ENCODE measurements around the gene MED26.

The MED26 gene

GRCh38 chr19:16586477-16586871 is 41.5 kb downstream of the MED26 start:
- H3K4me1 Mint-ChIP-seq, result peaks cover 89% of the 10 kb centered on the region
- H3K27ac Mint-ChIP-seq, result peak overlapping the region; percentile 97
- peak overlapping the region; percentile 75 for H3K4me3 Mint-ChIP-seq
- H3K27me3 Mint-ChIP-seq, result no peaks in the 10 kb centered on the region
- H3K9me3 Mint-ChIP-seq, result no peaks in the 10 kb centered on the region
- CTCF ChIA-PET, result interaction anchor here (2.2 kb wide), 1 partner anchor 13 kb away, joined by 8 read pairs; the partner anchor contains the start of gene SLC35E1
- H3K36me3 Mint-ChIP-seq, result peaks cover 4% of the 10 kb centered on the region
- DNase-seq, result no peak

- Mint-ChIP-seq H3K27ac (peak overlapping the region; percentile 97), H3K27me3 (no peaks in the 10 kb centered on the region), H3K36me3 (peaks cover 4% of the 10 kb centered on the region), H3K9me3 (no peaks in the 10 kb centered on the region), H3K4me1 (peaks cover 87% of the 10 kb centered on the region), H3K4me3 (peak overlapping the region; percentile 73)
- no peak for DNase-seq
- CTCF ChIA-PET, result interaction anchor here (1.7 kb wide), 1 partner anchor 16 kb away, joined by 3 read pairs; no protein-coding TSS in a partner anchor
Observed at GRCh38 chr19:16585808-16586476, 42.1 kb downstream of the MED26 start.

GRCh38 chr19:16585094-16585801 is 42.8 kb downstream of the MED26 start:
- no peak for DNase-seq
- Mint-ChIP-seq H3K27ac (peak overlapping the region; percentile 97), H3K27me3 (no peaks in the 10 kb centered on the region), H3K36me3 (peaks cover 4% of the 10 kb centered on the region), H3K9me3 (no peaks in the 10 kb centered on the region), H3K4me1 (peaks cover 85% of the 10 kb centered on the region), H3K4me3 (peak overlapping the region; percentile 73)
- CTCF ChIA-PET, result interaction anchor here (1.2 to 1.7 kb wide), 4 partner anchors 12 to 23 kb away, joined by 3 to 11 read pairs (median 5); no protein-coding TSS in a partner anchor

GRCh38 chr19:16584248-16585093 is 43.5 kb downstream of the MED26 start:
- CTCF ChIA-PET, result interaction anchor here (1.2 to 1.7 kb wide), 5 partner anchors 9 to 23 kb away, joined by 3 to 11 read pairs (median 3); no protein-coding TSS in a partner anchor

GRCh38 chr19:16582486-16583261 is 45.3 kb downstream of the MED26 start:
- Mint-ChIP-seq H3K27me3 (no peaks in the 10 kb centered on the region), H3K27ac (peak overlapping the region; percentile 97), H3K4me1 (peaks cover 67% of the 10 kb centered on the region), H3K36me3 (peaks cover 16% of the 10 kb centered on the region), H3K9me3 (no peaks in the 10 kb centered on the region), H3K4me3 (no peak overlapping the region)
- DNase-seq, result no peak
- CTCF ChIA-PET, result interaction anchor here (0.8 to 1.5 kb wide), 2 partner anchors 9 to 54 kb away, joined by 3 to 6 read pairs; no protein-coding TSS in a partner anchor

More at GRCh38 chr19:16584248-16585093, 43.5 kb downstream of the MED26 start:
- Mint-ChIP-seq H3K4me1 (peaks cover 82% of the 10 kb centered on the region), H3K27ac (peak overlapping the region; percentile 97), H3K4me3 (peak overlapping the region; percentile 73), H3K9me3 (no peaks in the 10 kb centered on the region), H3K27me3 (no peaks in the 10 kb centered on the region), H3K36me3 (peaks cover 11% of the 10 kb centered on the region)
- peak; percentile 96 for DNase-seq

GRCh38 chr19:16581971-16582343 is 46.0 kb downstream of the MED26 start:
- DNase-seq, result no peak
- Mint-ChIP-seq H3K4me1 (peaks cover 60% of the 10 kb centered on the region), H3K27me3 (no peaks in the 10 kb centered on the region), H3K27ac (peak overlapping the region; percentile 97), H3K4me3 (no peak overlapping the region), H3K9me3 (no peaks in the 10 kb centered on the region), H3K36me3 (peaks cover 18% of the 10 kb centered on the region)
- CTCF ChIA-PET, result interaction anchor here (1.5 kb wide), 1 partner anchor 8 kb away, joined by 6 read pairs; no protein-coding TSS in a partner anchor

GRCh38 chr19:16581145-16581970 is 46.6 kb downstream of the MED26 start:
- Mint-ChIP-seq H3K4me1 (peaks cover 54% of the 10 kb centered on the region), H3K4me3 (no peak overlapping the region), H3K9me3 (no peaks in the 10 kb centered on the region), H3K27me3 (no peaks in the 10 kb centered on the region), H3K36me3 (peaks cover 20% of the 10 kb centered on the region), H3K27ac (peak overlapping the region; percentile 97)
- CTCF ChIA-PET, result interaction anchor here (1.5 kb wide), 1 partner anchor 8 kb away, joined by 6 read pairs; no protein-coding TSS in a partner anchor
- no peak for DNase-seq

GRCh38 chr19:16579381-16579780 is 48.6 kb downstream of the MED26 start:
- H3K36me3 Mint-ChIP-seq, result peaks cover 25% of the 10 kb centered on the region
- DNase-seq, result no peak
- peaks cover 47% of the 10 kb centered on the region for H3K4me1 Mint-ChIP-seq
- no peaks in the 10 kb centered on the region for H3K27me3 Mint-ChIP-seq
- CTCF ChIA-PET, result no interaction called here
- peak overlapping the region; percentile 52 for H3K27ac Mint-ChIP-seq
- no peaks in the 10 kb centered on the region for H3K9me3 Mint-ChIP-seq
- H3K4me3 Mint-ChIP-seq, result no peak overlapping the region

- H3K27me3 Mint-ChIP-seq, result no peaks in the 10 kb centered on the region
- DNase-seq, result no peak
- H3K27ac Mint-ChIP-seq, result no peak overlapping the region
- H3K9me3 Mint-ChIP-seq, result no peaks in the 10 kb centered on the region
- CTCF ChIA-PET, result no interaction called here
- no peak overlapping the region for H3K4me3 Mint-ChIP-seq
- peaks cover 38% of the 10 kb centered on the region for H3K36me3 Mint-ChIP-seq
- peaks cover 44% of the 10 kb centered on the region for H3K4me1 Mint-ChIP-seq
Observed at GRCh38 chr19:16577531-16577985, 50.4 kb downstream of the MED26 start.

GRCh38 chr19:16576690-16577530 is 51.1 kb downstream of the MED26 start:
- H3K4me3 Mint-ChIP-seq, result no peak overlapping the region
- H3K9me3 Mint-ChIP-seq, result no peaks in the 10 kb centered on the region
- H3K27ac Mint-ChIP-seq, result no peak overlapping the region
- H3K36me3 Mint-ChIP-seq, result peaks cover 40% of the 10 kb centered on the region
- peaks cover 43% of the 10 kb centered on the region for H3K4me1 Mint-ChIP-seq
- no peak for DNase-seq
- CTCF ChIA-PET, result no interaction called here
- H3K27me3 Mint-ChIP-seq, result no peaks in the 10 kb centered on the region

GRCh38 chr19:16575861-16576689 is 51.9 kb downstream of the MED26 start:
- H3K9me3 Mint-ChIP-seq, result no peaks in the 10 kb centered on the region
- no peak overlapping the region for H3K4me3 Mint-ChIP-seq
- H3K27ac Mint-ChIP-seq, result no peak overlapping the region
- no peaks in the 10 kb centered on the region for H3K27me3 Mint-ChIP-seq
- H3K4me1 Mint-ChIP-seq, result peaks cover 47% of the 10 kb centered on the region
- DNase-seq, result no peak
- H3K36me3 Mint-ChIP-seq, result peaks cover 44% of the 10 kb centered on the region
- CTCF ChIA-PET, result no interaction called here

Data from activated naive CD4-positive, alpha-beta T cell treated with anti-CD3 and anti-CD28 coated beads, Interleukin-2, amount 10 ng/mL, durations not matched to agents 7 days and 5 days (primary cell).